ENCODE measurements around the gene SUMO3.

SUMO3 gene

DNA sequence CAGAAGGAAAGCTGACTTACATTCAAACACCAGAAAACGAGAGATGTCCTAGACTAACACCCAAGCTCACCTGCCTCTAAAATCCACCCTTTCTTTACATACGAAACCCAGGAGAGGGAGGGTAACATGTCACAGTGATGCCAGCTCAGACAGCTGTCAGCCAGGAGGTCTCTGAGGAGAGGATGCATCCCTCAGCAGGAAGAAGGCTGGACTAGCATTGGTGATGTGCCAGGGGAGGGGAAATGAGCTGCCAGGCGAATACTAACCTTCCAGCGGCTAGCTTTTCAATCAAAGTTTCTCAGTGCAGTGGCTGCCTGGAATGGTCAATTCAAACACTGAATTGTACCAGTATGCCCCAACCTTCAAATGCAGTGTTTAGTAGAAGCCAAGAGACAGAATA lies 12.6 kb downstream of the SUMO3 start:
- H3K4me3 ChIP-seq (ENCODE audit: low read depth, low read length), result no peak overlapping the region
- no peak for TF ChIP-seq CTCF (IDR thresholded peaks at IDR 0.05; ENCODE audit: low read depth, low read length, missing control alignments)
- no peak for DNase-seq (ENCODE audit: low read depth)
- in situ Hi-C loops (cut with HindIII; ENCODE audit: low sequenced_read_pairs), result loop anchor here (5.0 to 10.0 kb wide), 3 partner anchors 47 to 320 kb away; partner anchors contain the start of gene PTTG1IP

DNA sequence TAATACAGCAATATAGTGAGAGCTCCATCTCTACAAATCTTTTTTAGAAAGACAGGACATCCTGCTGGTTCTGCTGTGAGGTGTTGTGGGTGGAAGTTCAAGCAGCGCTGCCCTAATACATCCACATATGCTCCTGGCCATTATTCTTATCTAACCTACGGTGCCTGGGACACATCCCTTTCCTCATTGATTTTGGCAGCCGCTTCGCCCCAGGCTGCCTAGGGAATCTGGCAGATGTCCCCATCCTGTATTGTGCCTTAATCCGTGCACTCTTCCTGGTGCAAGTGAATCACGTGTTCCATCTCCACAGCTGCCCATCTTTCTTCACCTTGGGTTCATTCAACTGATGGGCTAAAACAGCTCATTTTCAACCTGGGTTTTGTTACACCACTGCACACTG lies 13.1 kb downstream of the SUMO3 start:
- DNase-seq (ENCODE audit: low read depth), result no peak
- TF ChIP-seq CTCF (IDR thresholded peaks at IDR 0.05; ENCODE audit: low read depth, low read length, missing control alignments), result no peak
- H3K4me3 ChIP-seq (ENCODE audit: low read depth, low read length), result no peak overlapping the region
- in situ Hi-C loops (cut with HindIII; ENCODE audit: low sequenced_read_pairs), result loop anchor here (5.0 to 10.0 kb wide), 3 partner anchors 48 to 320 kb away; partner anchors contain the start of gene PTTG1IP

GRCh38 chr21:44803651-44804050 lies 14.2 kb downstream of the SUMO3 start:
- in situ Hi-C loops (cut with HindIII; ENCODE audit: low sequenced_read_pairs), result loop anchor here (10.0 kb wide), 2 partner anchors 71 to 321 kb away; partner anchors contain the start of gene PTTG1IP
- DNase-seq (ENCODE audit: low read depth), result no peak
- TF ChIP-seq CTCF (IDR thresholded peaks at IDR 0.05; ENCODE audit: low read depth, low read length, missing control alignments), result no peak
- no peak overlapping the region for H3K4me3 ChIP-seq (ENCODE audit: low read depth, low read length)

GRCh38 chr21:44802396-44803153 lies 15.3 kb downstream of the SUMO3 start:
- in situ Hi-C loops (cut with HindIII; ENCODE audit: low sequenced_read_pairs), result loop anchor here (10.0 kb wide), 2 partner anchors 72 to 322 kb away; partner anchors contain the start of gene PTTG1IP
- DNase-seq (ENCODE audit: low read depth), result no peak
- TF ChIP-seq CTCF (IDR thresholded peaks at IDR 0.05; ENCODE audit: low read depth, low read length, missing control alignments), result no peak
- H3K4me3 ChIP-seq (ENCODE audit: low read depth, low read length), result peak overlapping the region; percentile 81

DNA sequence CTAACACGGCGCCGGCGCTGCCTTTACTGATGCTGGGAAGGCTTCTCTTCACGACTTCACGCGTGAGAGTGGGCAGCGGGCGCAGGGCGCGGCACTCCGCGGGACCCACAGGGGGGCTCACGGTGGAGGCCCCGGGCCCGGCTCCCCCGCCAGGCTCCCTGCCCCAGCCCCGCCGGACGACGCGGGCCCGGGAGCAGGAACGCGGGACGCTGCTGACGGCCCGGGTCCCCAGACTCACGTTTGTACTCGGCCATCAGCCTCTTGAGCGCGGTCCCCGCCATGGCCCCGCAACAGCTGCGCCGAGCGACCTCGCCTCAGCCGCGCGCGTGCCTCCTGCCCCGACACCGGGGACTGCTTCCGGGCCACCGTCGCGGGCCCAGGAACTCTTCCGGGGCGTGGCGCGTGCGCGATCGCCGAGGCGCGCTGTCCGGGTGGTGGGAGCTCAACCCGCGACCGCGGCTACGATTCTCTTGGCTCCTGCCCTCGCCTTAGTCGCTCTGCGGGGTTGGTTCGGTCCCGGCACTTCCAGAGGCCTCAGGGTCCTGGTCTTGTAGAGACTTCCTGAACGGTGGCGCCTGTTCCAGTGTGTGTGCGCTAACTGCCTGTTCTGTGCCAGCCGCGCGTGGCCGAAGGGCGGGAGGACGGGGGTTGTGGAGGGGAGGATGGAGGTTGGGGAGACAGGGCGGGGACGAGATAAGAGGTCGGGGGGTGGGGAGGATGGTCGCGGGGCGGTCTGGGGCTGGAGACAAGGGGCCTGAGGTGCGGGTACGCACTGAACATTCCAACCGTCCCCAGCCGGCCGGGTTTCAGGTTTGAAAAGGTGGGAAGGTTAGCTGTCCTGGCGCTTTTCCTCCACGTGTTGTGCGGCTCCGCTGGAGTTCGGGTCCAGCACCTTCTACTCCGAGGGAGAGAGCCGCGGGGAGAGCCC lies 16.1 kb downstream of the SUMO3 start, which contains the start of gene UBE2G2:
UBE2G2 (minus strand) TSS at position 353 of the 928 bp plus-strand sequence; CDS start at position 281, 72 bp downstream.
- no peak for DNase-seq (ENCODE audit: low read depth)
- in situ Hi-C loops (cut with HindIII; ENCODE audit: low sequenced_read_pairs), result loop anchor here (10.0 kb wide), 2 partner anchors 73 to 323 kb away; partner anchors contain the start of gene PTTG1IP
- TF ChIP-seq CTCF (IDR thresholded peaks at IDR 0.05; ENCODE audit: low read depth, low read length, missing control alignments), result no peak
- H3K4me3 ChIP-seq (ENCODE audit: low read depth, low read length), result peak within 1 kb of the TSS; percentile 81

DNA sequence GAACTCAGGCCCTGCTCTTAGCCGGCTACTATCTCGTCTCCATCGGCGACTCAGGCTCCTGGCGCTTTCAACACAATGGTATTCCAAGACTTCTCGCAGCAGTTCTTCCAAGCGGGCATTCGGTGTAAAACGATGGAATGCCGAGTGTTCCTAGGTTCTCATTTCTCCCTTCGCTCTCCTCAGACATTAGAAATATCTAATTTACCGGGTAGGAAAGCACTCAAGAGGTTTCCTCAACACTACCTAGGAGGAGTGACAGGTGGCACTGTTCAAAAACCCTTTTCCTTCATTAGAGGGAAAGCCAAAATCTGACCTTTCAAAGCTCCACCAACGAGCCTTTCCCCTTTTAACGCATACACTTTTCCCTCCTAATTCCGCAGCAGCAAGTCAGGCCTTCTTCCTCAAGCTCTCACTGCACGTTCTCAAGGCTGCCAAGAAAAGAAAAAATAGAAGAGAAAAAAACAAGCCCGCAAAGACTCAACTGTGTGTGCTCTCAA lies 16.8 kb downstream of the SUMO3 start:
- DNase-seq (ENCODE audit: low read depth), result no peak

More for the DNA sequence above, 16.8 kb downstream of the SUMO3 start:
- in situ Hi-C loops (cut with HindIII; ENCODE audit: low sequenced_read_pairs), result loop anchor here (10.0 kb wide), 2 partner anchors 74 to 324 kb away; partner anchors contain the start of gene PTTG1IP
- H3K4me3 ChIP-seq (ENCODE audit: low read depth, low read length), result peak overlapping the region; percentile 81
- TF ChIP-seq CTCF (IDR thresholded peaks at IDR 0.05; ENCODE audit: low read depth, low read length, missing control alignments), result peak; percentile 40
